ENCODE measurements around the gene ENPP3. TPM values are rescaled to one million over a fixed set of nuclear protein-coding genes. Genes with fewer than 3 reads are reported as not detected.

ENPP3 gene
- total and polyA plus RNA-seq, 8 donors, result 0.31 to 13.0 (median 0.61) TPM; not detected in 2

DNA sequence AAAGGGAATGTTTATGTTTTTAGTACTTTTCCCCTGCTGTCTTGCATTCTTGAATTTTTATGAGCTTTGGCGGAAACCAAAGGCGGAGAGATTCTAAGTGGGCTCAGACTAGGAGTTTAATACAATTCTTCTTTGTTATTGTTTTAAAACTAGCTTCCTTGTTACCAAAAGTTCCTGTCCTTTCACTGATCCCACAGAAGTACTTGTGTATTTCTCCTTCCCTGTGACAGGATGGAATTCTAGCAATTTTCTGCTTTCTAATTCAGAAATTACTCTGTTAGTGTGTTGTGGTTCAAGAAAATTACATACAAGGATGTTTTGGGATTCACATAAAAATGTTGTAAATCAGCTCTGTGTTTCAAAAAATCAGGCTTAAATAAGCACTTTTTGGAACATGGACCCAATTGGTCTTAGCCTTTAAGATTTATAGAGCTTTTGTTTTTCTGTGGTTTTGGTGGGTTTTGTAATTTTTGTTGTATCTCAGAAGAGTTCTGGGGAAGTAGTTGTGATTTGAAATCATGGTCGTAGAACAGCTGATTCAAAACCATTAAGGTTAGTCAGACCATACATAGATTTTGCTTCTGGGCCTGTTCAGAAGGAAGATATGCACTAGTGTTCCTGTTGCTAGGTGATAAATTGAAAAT lies 91.3 kb downstream of the ENPP3 start:
- H3K36me3 ChIP-seq, result peaks cover 0 to 5% (median 0%) of the 10 kb centered on the region in 4 donors
- intact Hi-C loops (cut with DNase I; ENCODE audit: low total_unique reads), result no loop called here
- no peak overlapping the region for H3K27ac ChIP-seq
- DNase-seq, result no peak
- H3K4me3 ChIP-seq, result no peak overlapping the region
- no peaks in the 10 kb centered on the region for H3K4me1 ChIP-seq
- 75 to 83% (median 76%) methylated on average over 3 of the region's 3 CpGs for WGBS, 5 donors
- no peaks in the 10 kb centered on the region for H3K9me3 ChIP-seq
- no peak for TF ChIP-seq CTCF (IDR thresholded peaks at IDR 0.05)
- TF ChIP-seq POLR2A (IDR thresholded peaks at IDR 0.05), result no peak
- TF ChIP-seq EP300 (IDR thresholded peaks at IDR 0.05), result no peak
- no peak for TF ChIP-seq POLR2AphosphoS5 (IDR thresholded peaks at IDR 0.05)
- H3K27me3 ChIP-seq, result no peaks in the 10 kb centered on the region

DNA sequence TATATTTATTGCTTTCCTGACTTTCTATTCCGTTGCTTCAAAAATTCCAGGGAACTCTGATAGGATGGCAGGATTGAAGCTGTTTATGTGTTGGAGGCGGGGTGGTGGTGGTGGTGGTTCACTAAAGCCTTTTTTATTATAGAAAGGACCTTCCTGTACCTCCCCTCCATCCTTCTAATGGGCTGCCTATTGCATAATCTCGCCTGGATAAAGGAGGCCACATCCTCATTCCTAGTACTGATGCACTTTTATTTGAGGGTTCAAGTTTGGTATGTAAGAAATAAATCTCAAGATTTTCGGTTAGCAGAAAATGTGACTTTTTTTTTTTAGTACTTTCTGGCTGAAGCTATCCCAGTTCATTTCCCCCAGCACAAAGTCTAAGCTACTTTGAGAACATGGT lies 92.4 kb downstream of the ENPP3 start:
- intact Hi-C loops (cut with DNase I; ENCODE audit: low total_unique reads), result no loop called here
- H3K27me3 ChIP-seq, result no peaks in the 10 kb centered on the region
- H3K4me1 ChIP-seq, result no peaks in the 10 kb centered on the region
- no peak overlapping the region for H3K4me3 ChIP-seq
- H3K36me3 ChIP-seq, result peaks cover 0 to 5% (median 0%) of the 10 kb centered on the region in 4 donors
- H3K9me3 ChIP-seq, result no peaks in the 10 kb centered on the region
- 60 to 78% (median 73%) methylated on average over 4 of the region's 4 CpGs for WGBS, 5 donors
- no peak for DNase-seq
- no peak for TF ChIP-seq EP300 (IDR thresholded peaks at IDR 0.05)
- TF ChIP-seq POLR2AphosphoS5 (IDR thresholded peaks at IDR 0.05), result no peak
- H3K27ac ChIP-seq, result no peak overlapping the region

DNA sequence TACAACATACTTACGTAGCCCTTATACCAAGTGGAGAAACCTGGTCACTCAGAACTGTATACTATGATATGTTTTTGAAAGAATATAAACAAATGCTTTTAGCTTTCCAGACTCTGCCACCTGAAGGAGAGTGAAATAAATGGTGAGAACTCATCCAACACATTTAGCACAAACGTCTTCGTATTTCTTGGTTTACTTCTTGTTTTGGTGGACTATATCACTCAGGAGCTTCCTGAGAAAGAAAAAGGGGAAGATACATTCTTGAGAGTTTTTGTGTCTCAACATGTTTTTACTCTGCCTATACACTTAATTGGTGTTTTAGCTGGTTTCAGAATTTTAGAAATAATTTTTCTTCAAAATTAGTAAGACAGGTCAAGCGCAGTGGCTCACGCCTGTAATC lies 93.2 kb downstream of the ENPP3 start:
- Histone ChIP-seq H3K9me3 (no peaks in the 10 kb centered on the region), H3K27me3 (no peaks in the 10 kb centered on the region), H3K4me1 (no peaks in the 10 kb centered on the region), H3K36me3 (peaks cover 0 to 5% (median 0%) of the 10 kb centered on the region in 4 donors), H3K4me3 (no peak overlapping the region), H3K27ac (no peak overlapping the region)
- no peak for DNase-seq
- no peak for TF ChIP-seq POLR2A (IDR thresholded peaks at IDR 0.05)
- TF ChIP-seq CTCF (IDR thresholded peaks at IDR 0.05), result no peak
- TF ChIP-seq EP300 (IDR thresholded peaks at IDR 0.05), result no peak
- no peak for TF ChIP-seq POLR2AphosphoS5 (IDR thresholded peaks at IDR 0.05)
- 75 to 91% (median 86%) methylated on average over 5 of the region's 5 CpGs for whole genome bisulfite sequencing, 5 donors
- intact Hi-C loops (cut with DNase I; ENCODE audit: low total_unique reads), result no loop called here

DNA sequence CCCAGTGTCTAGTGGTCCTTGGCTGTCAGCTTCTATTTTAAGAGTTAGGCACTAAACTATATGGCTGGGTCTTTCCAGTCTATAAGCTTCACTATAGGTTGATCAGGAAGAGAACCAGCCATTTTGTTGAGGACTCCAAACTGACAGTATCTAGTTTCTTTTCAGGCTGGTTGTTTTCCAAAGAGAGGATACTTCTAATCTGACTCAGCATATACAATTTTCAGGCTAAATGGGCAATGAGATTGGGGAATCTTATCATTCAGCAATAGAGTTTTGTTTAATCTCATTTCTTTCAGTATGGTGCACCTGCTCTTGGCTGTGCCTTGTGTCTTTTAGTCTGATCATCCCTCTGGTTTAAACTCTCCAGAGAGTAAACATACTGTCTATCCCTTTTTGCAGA lies 94.1 kb downstream of the ENPP3 start:
- no peaks in the 10 kb centered on the region for H3K9me3 ChIP-seq
- no peak overlapping the region for H3K4me3 ChIP-seq
- H3K36me3 ChIP-seq, result peaks cover 0 to 1% (median 0%) of the 10 kb centered on the region in 4 donors
- H3K27me3 ChIP-seq, result no peaks in the 10 kb centered on the region
- intact Hi-C loops (cut with DNase I; ENCODE audit: low total_unique reads), result no loop called here
- no peak for DNase-seq
- H3K4me1 ChIP-seq, result no peaks in the 10 kb centered on the region
- no peak overlapping the region for H3K27ac ChIP-seq
- TF ChIP-seq POLR2A (IDR thresholded peaks at IDR 0.05) (no peak), CTCF (IDR thresholded peaks at IDR 0.05) (no peak), POLR2AphosphoS5 (IDR thresholded peaks at IDR 0.05) (no peak), EP300 (IDR thresholded peaks at IDR 0.05) (no peak)

- Histone ChIP-seq H3K36me3 (no peaks in the 10 kb centered on the region), H3K4me3 (no peak overlapping the region), H3K27ac (no peak overlapping the region), H3K9me3 (no peaks in the 10 kb centered on the region), H3K27me3 (no peaks in the 10 kb centered on the region), H3K4me1 (no peaks in the 10 kb centered on the region)
- DNase-seq, result no peak
- WGBS, 5 donors, result 71 to 79% (median 75%) methylated on average over 9 of the region's 9 CpGs
- intact Hi-C loops (cut with DNase I; ENCODE audit: low total_unique reads), result no loop called here
- TF ChIP-seq POLR2A (IDR thresholded peaks at IDR 0.05) (no peak), POLR2AphosphoS5 (IDR thresholded peaks at IDR 0.05) (no peak), EP300 (IDR thresholded peaks at IDR 0.05) (no peak), CTCF (IDR thresholded peaks at IDR 0.05) (no peak)
Observed at GRCh38 chr6:131733376-131734016, 96.4 kb downstream of the ENPP3 start.

All from stomach (tissue), 9 donors.